Islet precursor cell (in vitro differentiated cells): ENCODE results near the gene CCZ1B.
"Not testable (repeated sequence)": the region's sequence is repeated elsewhere in the genome, so short reads cannot be mapped to it uniquely, and the experiment has no call there.

Source experiments
- DNase-seq: peaks from one replicate; pipeline ENCODE4 v3.0.0-alpha.2; 2018

Gene CCZ1B

DNA sequence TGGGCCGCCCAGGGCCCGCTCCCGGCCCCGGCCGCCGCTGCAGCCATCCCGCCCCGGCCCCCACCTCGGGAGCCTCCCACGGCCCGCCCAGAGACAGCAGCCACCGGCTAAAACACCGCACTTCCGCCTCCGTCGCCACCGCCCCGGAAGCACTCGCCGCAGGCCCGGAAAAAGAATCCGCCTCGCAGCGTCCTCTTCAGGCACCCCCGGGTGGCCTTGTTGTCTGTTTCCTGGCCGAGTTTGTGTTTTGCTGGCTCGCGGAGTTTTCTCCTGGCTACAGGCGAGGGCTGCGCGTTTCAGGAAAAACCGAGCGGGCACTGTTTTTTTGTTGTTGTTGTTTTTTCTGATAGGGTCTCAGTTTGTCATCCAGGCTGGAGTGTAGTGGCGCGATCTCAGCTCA lies at the start of gene CCZ1B:
CCZ1B (minus strand) TSS at position 125 of the 400 bp plus-strand sequence; CDS start at position 47, 78 bp downstream.
- peak; percentile 85 for DNase-seq

DNA sequence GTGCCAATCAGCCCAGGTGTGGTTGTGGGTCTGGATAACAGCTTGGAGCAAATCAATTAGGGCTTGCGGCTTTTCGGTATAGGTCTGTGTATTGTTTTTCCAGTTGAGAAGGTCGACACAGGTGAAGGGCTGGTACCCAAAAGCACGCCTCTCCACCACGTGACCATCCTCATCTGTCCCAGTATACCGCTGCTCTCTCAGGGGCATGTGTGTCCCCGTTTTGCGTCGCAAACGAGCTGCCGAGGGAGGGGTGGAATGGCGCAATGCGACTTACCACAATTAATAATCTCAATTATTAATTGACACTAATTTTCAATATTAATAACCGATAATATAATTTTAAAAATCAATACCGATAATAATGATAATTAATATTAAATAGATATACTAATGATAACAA lies 48.9 kb upstream of the CCZ1B start:
- DNase-seq: not testable (repeated sequence)

DNA sequence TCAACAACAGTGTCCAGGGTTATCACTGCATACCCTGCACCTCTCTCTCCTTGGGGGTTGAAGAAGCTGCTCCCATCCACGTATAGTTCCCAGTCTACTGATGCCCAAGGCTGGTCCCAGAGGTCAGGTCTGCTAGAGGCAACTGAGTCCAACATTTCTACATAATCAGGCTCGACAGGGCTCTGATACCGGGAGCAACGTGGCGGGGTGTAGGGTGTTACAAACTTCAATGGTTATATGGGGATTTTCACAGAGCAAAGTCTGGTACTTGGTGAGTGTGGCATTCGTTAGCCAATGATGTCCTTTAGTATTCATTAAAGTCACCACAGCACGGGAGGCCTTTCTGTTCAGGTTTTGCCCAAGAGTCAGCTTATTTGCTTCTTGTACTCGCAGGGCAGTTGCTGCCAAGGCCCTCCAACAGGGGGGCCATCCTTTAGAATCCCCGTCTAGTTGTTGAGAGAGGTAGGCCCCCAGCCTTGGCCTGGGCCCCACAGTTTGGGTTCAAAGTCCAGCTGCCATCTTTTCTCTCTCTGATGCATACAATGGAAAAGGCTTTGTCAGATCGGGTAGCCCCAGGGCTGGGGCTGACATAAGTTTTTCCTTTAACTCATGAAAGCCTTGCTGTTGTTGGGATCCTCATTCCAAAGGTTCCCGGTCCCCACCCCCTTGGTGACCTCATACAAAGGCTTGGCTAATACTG lies 46.3 kb upstream of the CCZ1B start:
- DNase-seq: not testable (repeated sequence)

GRCh38 chr7:6871421-6872144 lies 45.5 kb upstream of the CCZ1B start:
- not testable (repeated sequence) for DNase-seq

GRCh38 chr7:6864751-6865150 lies 38.7 kb upstream of the CCZ1B start:
- DNase-seq: not testable (repeated sequence)

GRCh38 chr7:6864188-6864587 lies 38.1 kb upstream of the CCZ1B start:
- not testable (repeated sequence) for DNase-seq

GRCh38 chr7:6862876-6863275 lies 36.8 kb upstream of the CCZ1B start:
- not testable (repeated sequence) for DNase-seq

DNA sequence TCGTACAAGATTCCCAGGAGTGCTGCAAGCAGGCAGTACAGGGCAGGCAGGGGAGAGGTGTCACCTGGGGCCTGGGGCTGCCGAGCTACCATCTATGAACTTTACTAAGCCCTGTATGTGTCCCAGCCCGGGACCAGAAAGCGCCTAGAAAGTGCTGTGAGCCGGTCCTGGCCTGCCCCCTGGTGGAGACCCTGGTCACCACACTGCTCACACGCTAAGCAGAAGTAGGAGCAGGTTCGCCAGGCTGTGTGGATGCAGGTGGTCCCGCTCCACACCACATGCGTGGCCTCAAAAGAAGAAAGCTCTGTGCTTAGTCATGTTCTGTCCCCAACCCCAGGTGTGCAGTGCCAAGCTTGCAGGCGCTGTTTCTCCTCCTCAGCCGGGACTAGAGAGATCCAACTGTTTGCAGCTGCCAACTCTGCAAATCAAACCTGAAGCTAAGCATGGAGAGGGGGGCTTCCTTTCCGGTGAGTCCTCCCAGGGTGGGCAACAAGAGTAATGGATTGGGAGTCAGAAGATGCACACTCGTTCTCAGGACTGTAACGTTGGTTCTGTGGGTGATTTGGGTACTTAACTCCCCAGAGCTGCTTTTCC lies 31.7 kb upstream of the CCZ1B start:
- peak; percentile 83 for DNase-seq

DNA sequence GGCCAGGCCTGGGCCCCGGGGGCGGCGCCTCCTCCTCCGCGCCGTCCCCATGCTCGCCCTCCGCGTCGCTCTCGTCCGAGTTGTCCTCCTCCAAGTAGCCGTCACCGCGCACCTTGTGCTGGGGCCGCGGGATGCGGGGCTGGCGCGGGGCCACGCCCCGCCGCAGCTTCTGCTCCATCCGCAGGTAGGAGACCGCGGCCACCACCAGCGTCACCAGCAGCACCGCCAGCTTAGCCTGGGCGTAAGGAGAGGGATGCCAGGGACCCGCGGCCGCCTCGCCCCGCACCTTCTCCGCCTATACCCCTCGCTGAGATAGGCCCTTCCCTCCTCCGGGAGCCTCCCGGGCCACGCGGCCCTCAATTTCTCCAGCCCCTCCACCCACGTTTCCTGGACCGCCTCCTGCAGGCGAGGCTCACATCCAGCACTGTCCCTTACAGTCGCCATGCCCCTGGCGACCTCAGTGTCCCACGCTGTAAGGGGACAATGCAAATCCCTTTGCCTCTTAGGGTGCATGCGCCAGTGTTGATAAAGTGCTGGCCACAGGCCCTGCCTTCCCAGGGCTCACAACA lies 29.6 kb upstream of the CCZ1B start:
- DNase-seq: not testable (repeated sequence)

DNA sequence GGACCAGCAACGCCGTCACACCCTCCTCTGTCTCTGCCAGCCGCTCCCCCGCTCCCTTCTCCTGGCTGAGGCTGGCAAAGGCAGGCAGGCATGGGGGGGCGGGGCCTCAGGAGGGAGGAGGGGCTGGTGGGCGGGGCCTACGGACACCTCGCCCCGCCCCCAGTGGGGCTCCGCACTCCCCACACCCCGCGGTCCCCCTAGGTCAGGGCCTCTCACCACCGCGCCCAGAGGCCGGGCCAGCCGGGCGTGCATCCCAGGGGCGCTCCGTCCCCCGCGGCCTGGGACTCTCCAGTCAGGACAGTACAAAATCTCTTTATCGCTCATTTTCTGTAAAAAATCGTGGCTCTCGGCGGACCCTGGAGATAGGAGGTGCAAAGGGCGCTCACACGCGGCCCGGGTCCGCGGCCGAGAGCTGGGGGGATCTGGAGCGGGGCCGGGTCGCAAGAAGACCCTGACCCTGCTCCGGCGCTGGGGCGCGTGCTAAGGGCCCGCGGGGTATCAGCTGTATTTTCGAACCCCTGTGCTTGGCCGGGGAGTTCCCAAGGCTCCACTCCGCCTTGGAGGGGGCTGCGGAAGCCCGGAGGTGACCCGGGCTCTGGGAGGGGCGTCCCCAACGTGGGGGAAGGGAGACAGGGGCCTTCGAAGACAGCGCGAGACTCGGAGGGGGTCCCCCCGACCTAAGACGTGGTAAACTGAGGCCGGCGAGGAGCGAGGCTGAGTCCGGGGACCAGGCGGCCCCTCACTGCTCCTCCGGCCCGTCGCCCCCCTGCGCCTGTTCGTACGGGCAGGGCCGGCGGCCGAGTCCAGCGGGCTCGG lies 28.9 kb upstream of the CCZ1B start:
- not testable (repeated sequence) for DNase-seq

DNA sequence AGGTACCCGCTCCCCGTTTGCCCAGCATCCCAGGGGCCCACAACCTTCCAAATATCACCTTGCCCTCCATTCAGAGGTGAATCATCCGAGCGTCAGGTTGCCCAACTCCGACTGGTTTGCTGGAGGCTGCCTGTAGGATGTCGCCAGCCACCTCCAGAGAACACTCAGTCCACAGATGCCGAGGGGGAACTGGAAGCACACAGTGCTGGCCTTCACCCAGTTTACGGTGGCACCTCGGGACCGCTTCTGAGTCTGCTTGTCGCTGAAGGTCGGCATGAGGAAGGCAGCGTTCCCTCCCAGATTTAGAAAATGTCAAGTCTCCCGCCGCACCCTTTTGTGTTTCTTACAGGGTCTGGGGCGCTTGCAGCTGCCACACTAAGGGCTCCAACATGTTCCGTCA lies 27.6 kb upstream of the CCZ1B start:
- not testable (repeated sequence) for DNase-seq

DNA sequence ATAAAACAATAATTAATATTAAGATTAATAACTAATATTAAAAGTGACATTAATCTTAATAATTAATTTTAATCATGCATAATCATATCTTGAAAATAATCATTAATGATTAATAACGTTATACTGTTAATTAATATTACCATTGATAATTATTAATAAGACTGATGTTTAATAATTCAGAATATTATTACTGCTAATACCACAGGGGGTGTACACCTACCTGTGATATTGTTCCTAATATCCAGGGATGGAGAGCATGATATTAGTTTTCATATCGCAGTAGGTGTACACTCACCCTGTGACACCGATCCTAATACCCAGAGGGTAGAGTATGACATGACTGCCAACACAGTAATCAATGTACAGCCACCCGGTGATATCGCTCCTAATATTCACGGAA lies 23.1 kb upstream of the CCZ1B start:
- DNase-seq: not testable (repeated sequence)

- DNase-seq: not testable (repeated sequence)
Measured at GRCh38 chr7:6847751-6848150, 21.7 kb upstream of the CCZ1B start.

GRCh38 chr7:6845971-6846449 lies 19.9 kb upstream of the CCZ1B start:
- DNase-seq: not testable (repeated sequence)

DNA sequence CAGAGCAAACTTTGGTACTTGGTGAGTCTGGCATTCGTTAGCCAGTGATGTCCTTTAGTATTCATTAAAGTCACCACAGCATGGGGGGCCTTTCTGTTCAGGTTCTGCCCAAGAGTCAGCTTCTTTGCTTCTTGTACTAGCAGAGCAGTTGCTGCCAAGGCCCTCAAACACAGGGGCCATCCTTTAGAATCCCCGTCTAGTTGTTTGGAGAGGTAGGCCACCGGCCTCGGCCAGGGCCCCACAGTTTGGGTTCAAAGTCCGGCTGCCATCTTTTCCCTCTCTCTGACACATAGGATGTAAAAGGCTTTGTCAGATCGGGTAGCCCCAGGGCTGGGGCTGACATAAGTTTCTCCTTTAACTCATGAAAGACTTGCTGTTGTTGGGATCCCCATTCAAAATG lies 17.6 kb upstream of the CCZ1B start:
- not testable (repeated sequence) for DNase-seq

DNA sequence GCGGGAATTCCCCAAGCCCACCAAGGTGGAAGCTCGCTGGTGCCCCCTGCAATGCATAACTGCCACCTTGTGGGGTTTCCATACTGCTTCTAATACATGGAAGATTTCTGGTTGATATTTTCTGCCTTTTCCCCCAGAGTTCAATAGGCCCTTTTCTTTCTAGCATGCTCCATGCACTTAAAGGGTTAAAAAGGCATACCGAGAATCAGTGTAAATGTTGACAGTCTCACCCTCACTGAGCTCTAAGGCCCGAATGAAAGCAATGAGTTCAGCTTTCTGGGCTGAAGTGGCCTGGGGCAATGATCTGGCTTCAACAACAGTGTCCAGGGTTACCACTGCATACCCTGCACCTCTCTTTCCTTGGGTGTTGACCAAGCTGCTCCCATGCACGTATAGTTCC lies 17.0 kb upstream of the CCZ1B start:
- DNase-seq: not testable (repeated sequence)

- DNase-seq: not testable (repeated sequence)
Measured at GRCh38 chr7:6842278-6842921, 16.3 kb upstream of the CCZ1B start.

DNA sequence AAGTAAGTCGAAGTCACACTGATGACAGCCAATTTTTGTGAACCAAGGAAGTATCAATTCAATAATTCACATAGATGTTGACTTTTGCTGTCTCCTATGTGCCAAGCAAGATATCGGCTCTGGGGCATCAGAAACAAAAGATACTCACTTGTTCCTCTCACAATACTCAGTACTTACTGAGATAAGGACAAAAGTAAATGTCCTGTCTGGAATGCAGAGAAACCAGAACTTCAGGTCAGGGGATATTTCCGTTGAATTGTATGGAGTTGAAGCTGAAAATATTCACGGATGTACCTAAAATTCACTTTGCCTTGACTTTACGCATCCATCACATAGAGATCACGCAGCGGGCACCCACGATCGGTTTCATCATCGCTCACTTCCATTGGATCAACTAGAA lies 11.0 kb upstream of the CCZ1B start:
- DNase-seq: peak; percentile 11

GRCh38 chr7:6835521-6835920 lies 9.4 kb upstream of the CCZ1B start:
- DNase-seq: not testable (repeated sequence)

GRCh38 chr7:6833636-6834035 lies 7.6 kb upstream of the CCZ1B start:
- no peak for DNase-seq

DNA sequence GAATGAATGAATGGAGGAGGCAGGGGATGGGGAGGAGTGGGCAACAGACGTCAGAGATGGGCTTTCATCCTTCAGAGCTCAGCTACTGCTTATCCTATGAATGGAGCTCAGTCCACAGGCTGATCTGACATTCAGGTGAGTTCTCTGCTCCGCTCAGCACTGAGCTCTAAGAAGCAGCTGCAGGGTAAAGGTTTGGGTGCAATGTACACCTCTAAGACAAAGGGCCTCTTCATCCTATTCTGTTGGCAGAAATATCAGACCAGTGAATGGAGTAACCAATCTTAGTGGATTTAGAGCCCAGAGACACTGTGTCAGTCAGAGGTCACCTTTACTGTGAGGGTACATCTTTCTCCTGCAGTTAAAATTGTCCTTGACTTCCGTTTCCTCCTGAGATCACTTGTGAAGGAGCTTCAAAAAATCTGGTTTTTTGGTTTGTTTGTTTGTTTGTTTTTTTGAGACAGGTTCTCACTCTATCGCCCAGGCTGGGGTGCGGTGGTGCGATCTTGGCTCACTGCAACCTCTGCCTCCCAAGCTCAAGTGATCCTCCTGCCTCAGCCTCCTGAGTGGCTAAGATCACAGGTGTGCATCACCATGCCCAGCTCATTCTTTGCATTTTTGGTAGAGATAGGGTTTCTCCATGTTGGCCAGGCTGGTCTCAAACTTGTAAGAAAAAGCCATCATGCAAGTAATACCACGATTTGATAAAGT lies 5.1 kb upstream of the CCZ1B start:
- no peak for DNase-seq
